NOMO-1 treated with DMSO at 0.1 percent for 48 hours (cell line): ENCODE measurements around the gene RIOK3.
"Not testable (repeated sequence)": the region's sequence is repeated elsewhere in the genome, so short reads cannot be mapped to it uniquely, and the experiment has no call there.

ENCODE experiments used
- DNase-seq: peaks from one replicate; lab custom pipeline; 2025; ENCODE audit not compliant: unreplicated experiment; lab: John Stamatoyannopoulos, UW

RIOK3 gene

DNA sequence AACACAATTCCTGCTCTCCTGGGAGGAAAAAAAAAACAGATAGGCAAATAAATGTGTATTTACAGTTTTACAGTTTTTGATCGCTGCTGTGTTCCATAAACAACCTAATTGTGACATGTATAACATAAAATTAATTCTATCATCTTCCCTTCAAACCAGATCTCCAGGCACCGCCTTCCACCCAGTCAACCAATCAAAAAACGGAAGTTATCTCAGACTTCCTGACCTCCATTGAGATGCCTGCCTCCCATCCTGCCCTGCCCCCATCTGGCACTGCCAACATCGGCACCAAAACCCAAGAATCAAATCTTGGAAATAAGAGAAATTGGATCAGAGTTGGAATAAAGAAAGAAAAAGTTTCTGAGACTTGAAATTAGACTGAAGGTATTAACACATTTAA, 3.1 kb upstream of the RIOK3 start:
- DNase-seq: no peak

GRCh38 chr18:23451011-23451410, 2.1 kb upstream of the RIOK3 start:
- no peak for DNase-seq

GRCh38 chr18:23451491-23451890, 1.6 kb upstream of the RIOK3 start:
- DNase-seq: no peak

- no peak for DNase-seq
Measured at GRCh38 chr18:23452347-23452727, 750 bp upstream of the RIOK3 start.

- DNase-seq: peak; percentile 15
Measured at GRCh38 chr18:23453680-23454058, 582 bp downstream of the RIOK3 start.

DNA sequence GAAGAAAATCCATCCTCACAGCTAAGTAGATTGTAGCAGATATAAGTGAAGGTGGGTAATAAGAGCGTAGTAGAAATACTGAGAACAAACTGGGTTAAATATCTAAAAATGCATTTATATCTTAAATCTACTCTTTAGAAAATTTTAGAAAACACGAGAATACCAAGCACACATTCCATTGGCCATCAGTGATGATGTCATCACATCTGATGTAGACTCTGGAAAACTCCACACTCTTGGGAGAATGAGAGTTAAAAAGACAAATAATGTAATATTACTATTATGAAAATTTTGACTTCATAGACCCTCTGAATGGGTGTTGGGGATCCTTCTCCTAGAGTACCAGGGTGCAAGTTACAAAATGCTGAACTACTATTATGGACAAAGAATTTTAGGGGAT, 3.7 kb downstream of the RIOK3 start:
- no peak for DNase-seq

DNA sequence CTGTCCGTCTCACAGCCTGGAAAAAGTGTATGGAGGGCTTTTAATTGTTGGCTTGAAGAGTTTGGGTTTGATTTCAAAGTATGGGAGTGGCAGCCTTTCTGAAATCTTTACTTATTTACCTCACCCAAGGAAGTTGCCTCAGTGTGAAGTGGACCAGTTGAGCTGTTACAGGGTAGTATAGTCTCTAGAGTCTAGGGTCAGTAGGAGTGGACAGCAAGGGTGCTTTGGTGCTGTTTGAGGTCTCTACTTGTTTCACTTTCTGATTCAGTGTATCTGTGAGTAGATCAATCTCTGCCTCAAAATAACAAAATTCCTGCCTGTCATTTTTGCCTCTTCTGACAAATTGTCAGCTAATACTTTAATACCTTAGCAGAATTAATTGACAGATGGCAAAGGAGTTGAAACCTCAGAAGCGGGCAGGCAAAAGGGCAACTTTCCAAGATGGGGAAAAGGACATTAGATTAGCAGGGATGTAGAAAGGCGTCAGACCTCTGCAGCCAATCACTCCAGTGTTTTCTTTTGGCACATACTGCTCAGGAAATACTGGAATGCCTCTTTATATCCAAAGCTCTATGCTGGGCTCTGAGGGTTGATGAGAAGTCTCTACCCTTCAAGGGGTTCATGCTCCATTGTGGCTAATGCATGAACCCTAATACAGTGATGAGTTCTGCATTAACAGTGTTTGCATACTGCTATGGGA, 5.9 kb downstream of the RIOK3 start:
- DNase-seq: no peak

GRCh38 chr18:23459530-23459921, 6.4 kb downstream of the RIOK3 start:
- no peak for DNase-seq

DNA sequence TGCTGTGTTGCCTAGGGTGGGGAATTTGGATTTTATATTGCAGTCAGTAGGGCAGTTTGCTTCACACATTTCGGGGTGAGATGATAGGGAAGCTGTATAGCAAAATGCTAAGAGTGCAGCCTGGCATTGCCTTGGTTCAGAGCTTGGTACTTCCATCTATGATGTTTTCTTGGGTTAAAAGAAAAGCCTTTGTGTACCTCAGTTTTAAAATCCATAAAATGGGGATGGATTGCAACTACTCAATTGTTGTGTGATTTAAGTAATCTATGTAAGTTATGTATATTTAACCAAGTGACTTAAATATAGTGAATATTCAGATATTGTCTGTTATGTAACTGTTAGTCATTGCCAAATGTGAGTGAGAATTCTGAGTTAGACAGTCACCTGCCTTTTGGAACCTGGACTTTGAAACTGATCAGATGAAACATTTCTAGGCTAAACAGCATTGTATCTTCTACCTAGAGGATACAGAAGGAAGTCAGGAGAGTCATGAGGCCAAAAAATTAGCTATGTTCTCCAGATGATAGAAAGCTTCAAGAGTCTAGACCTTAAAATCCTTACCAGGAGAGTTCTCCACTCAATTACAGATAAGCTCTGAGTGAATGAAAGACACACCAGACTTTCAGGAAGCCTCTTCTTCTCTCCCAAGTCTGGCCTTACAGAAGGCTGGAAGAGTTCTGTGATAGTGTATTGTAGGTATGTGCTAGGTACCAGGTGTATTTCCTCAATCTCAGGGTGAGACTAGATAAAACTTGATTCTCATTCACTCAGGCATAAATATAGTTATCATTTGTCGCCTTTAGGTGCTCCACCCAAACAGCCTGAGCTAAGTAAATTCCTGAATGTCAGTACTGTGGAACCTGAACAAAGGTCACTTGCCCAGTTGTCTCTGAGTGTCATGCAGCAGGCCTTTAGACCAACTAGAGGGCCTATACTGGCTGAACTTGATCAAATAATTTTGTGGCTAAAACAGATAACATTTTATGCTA, 7.5 kb downstream of the RIOK3 start:
- DNase-seq: no peak

GRCh38 chr18:23462876-23463275, 9.8 kb downstream of the RIOK3 start:
- DNase-seq: no peak

DNA sequence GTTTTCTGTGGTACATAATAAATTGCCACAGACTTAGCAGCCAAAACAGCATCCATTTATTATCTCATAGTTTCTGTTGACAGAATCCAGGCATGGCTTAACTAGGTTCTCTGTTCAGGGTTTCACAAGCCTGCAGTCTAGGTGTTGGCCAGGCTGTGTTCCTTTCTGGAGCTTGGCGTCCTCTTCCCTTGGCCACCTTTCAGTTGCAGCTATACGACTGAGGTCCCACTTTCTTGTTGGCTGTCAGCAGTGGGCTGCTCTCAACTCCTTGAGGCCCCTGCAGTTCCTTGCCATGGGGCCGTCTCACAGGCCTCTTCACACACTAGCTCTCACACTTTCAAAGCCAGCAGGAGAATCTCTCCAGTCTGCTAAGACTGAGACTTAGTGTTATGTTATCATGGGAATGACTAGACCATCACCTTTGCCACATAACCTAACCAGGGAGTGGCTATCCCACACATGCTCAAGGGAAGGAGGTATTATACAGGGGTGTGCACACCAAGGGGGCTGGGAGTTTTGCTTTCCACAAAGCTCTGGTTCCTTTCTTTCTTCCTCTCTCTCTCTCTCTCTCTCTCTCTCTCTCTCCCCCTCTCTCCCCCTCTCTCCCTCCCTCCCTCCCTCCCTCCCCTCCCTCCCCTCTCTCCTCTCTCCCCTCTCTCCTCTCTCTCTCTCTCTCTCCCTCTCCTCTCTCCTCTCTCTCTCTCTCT, 15.8 kb downstream of the RIOK3 start:
- no peak for DNase-seq

GRCh38 chr18:23470620-23471387, 17.7 kb downstream of the RIOK3 start:
- DNase-seq: no peak

DNA sequence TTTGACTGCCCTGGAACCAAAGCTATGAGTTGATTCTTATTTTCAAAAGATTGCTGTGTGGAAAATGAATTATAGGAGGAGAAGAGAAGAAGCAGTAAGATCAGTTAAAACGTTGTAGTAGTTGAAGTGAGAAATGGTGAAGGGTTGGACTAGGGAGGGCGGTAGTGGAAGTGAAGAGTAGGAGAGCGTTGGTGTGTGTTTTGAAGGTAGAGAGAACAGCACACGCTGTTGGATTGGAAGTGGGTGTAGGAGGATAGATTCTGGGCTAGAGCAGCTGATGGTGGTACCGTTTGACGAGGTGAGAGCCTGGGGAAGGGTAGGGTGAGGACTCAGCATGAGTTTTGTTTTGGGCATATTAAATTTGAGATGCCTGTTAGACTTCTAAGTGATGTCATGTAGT, 18.4 kb downstream of the RIOK3 start:
- no peak for DNase-seq

DNA sequence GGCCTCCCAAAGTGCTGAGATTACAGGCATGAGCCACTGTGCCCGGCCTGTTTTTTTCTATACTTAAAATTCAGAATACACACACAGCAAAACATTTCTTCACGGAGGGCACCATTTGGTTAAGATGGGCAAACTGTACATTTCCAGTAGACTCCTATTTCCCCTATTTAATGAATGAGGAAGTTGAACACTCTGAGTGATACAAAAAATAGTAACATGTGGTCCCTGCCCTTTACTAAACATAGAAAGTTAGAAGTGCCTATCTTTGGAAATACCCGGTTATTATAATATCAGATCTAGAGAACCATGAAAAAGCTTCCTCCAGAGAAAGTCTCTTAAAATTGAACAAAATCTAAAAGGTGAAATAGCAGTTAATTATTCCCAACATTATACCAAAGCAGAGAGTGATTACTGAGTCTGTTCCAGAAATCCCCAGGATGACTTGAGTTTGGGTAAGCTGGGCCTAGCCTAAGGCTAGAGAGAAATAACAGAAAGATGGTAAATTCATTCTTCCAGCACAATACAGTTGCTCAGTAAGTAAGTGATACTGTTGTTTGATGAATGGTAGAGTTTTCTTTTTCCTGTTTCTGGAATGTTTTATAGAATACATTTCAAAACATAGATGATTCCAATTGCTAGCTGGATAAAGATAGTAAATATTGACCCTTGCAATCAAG, 26.9 kb downstream of the RIOK3 start:
- DNase-seq: peak; percentile 92

GRCh38 chr18:23484561-23485182, 31.6 kb downstream of the RIOK3 start:
- DNase-seq: no peak

- DNase-seq: no peak
Measured at GRCh38 chr18:23485386-23485785, 32.3 kb downstream of the RIOK3 start.

- DNase-seq: peak; percentile 33
Measured at GRCh38 chr18:23487738-23488570, 34.9 kb downstream of the RIOK3 start.

DNA sequence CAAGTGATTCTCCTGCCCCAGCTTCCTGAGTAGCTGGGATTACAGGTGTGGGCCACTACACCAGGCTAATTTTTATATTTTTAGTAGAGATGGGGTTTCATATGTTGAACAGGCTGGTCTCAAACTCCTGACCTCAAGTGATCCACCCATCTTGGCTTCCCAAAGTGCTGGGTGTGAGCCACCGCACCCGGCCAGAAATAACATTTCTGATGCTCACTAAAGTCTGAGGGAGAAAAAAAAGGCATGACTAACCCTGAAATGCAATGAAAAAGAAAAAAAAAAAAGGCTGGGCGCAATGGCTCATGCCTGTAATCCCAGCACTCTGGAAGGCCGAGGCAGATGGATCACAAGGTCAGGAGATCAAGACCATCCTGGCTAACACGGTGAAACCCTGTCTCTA, 36.5 kb downstream of the RIOK3 start:
- DNase-seq: not testable (repeated sequence)

GRCh38 chr18:23493654-23494053, 40.6 kb downstream of the RIOK3 start:
- no peak for DNase-seq
